Heart left ventricle (tissue), 13 donors: ENCODE measurements around the gene PRRG3.
"Not testable (repeated sequence)": the region's sequence is repeated elsewhere in the genome, so short reads cannot be mapped to it uniquely, and the experiment has no call there.

Source experiments
- CTCF ChIP-seq, 12 donors: fragments of 200-600 bp; sonication (generic) in 4 of 12; IDR thresholded peaks; one replicate each; pipeline versions ENCODE4 v1.5.0 to v1.8.0; 2018 to 2022; ENCODE audit warnings: antibody characterized with exemption in 12 of 12, mild to moderate bottlenecking in 5 of 12
- POLR2A ChIP-seq, 2 donors: fragments of 450-650 bp; IDR thresholded peaks; one replicate each; pipeline ENCODE4 v1.6.1; 2017; ENCODE audit warnings: antibody characterized with exemption in 2 of 2, mild to moderate bottlenecking in 2 of 2, moderate library complexity in 2 of 2
- donor health status: ischemic (EF 13 %, LVEDD 7.1; RV severe dilation, severe dysfunction).
- donor health status: DM: no; HTN: yes; CAD: no.
- donor health status: DM: no; HTN: no; CAD: no.
- donor health status: ischemic (EF 25% LVEDD 6.9; RV normal size, moderate dysfunction).
- donor health status: ischemic (EF 25% LVEDD 5.7; RV mildly dilated, moderate dysfunction).
- donor health status: ischemic (EF 35%, LVEDD 5.7; RV mildly dilated, moderate dysfunction).
- donor health status: nonischemic (EF 11% LVEDD 7.7; RV severe dilation, severe dysfunction).
- donor health status: DM: yes; HTN: yes; CAD: no.
- donor health status: PGD.
- donor health status: ischemic (EF 29% LVEDD 5.4; RV normal size, mild dysfunction).
- donor health status: nonischemic (EF 23%, LVEDD 6.1; RV moderate dilation, normal function).

- not testable (repeated sequence) for TF ChIP-seq CTCF, POLR2A (IDR thresholded peaks at IDR 0.05)
Observed at GRCh38 chrX:151697082-151697481, 1.8 kb downstream of the PRRG3 start.
